GM18505 (cell line): ENCODE results near the gene SOX3.

Experiments
- ATAC-seq: cut with Tn5 transposase; IDR thresholded peaks from one replicate; pipeline ENCODE4 v1.9.1; 2021; ENCODE audit not compliant: unreplicated experiment
- POLR2A ChIP-seq: IDR thresholded peaks from 4 replicates; pipeline ENCODE4 v1.6.1; 2011; ENCODE audit warnings: borderline replicate concordance; ENCODE audit not compliant: insufficient read depth, insufficient read length; ENCODE audit errors: extremely low read depth

Gene SOX3

GRCh38 chrX:140505421-140506337 is 810 bp upstream of the SOX3 start:
- no peak for ATAC-seq
- no peak for TF ChIP-seq POLR2A

- no peak for TF ChIP-seq POLR2A
- no peak for ATAC-seq
Observed at GRCh38 chrX:140503714-140504351, 1.0 kb downstream of the SOX3 start.

- no peak for ATAC-seq
- no peak for TF ChIP-seq POLR2A
Observed at GRCh38 chrX:140503238-140503601, 1.6 kb downstream of the SOX3 start.

GRCh38 chrX:140502491-140503237 is 2.2 kb downstream of the SOX3 start:
- TF ChIP-seq POLR2A: no peak
- no peak for ATAC-seq

DNA sequence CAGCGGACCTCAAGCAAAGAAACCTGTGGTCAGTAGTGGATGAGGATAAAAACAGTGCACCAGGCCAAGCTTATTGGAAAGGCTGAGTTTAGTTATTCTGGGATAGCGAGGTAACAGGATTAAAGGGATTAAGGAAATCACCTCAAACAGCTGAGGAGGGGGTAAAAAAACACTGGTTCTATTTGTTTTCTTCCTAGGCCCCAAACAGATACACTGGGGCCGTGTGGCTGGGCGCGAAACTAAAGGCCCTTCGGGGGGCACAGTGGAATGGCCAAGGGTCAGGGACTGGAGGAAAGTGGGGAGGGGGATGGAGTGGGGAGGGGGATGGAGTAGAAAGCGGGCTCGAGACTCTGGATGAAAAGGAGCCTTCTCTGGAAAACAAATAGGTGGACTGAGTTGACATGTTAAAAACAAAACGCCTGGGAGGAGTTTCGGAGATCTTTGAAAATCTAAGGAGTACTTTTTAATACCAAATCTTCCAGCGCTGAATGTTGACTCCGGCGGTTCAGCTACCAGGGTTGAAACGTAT is 2.9 kb downstream of the SOX3 start:
- TF ChIP-seq POLR2A: no peak
- ATAC-seq: no peak

DNA sequence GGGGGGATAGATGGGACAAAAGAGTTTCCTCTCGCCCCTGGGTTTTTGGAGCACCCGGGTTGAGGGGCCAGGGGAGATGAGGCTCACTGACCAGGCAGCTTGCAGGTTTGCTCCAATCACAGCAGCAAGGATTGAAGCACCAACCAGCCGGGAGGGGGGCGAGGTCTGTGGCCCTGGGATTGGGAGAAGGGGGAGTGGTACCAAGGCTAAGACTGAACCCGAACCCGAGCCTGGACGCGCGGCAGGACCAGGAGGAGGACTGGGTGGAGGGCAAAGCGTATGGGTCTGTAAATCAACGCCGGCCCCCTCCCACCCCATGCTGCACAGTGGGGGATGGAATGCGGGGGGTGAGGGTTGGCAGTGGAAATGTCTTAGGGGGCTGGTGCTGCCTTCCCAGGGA is 3.5 kb downstream of the SOX3 start:
- no peak for ATAC-seq
- TF ChIP-seq POLR2A: no peak

GRCh38 chrX:140500441-140500840 is 4.4 kb downstream of the SOX3 start:
- no peak for TF ChIP-seq POLR2A
- ATAC-seq: no peak

DNA sequence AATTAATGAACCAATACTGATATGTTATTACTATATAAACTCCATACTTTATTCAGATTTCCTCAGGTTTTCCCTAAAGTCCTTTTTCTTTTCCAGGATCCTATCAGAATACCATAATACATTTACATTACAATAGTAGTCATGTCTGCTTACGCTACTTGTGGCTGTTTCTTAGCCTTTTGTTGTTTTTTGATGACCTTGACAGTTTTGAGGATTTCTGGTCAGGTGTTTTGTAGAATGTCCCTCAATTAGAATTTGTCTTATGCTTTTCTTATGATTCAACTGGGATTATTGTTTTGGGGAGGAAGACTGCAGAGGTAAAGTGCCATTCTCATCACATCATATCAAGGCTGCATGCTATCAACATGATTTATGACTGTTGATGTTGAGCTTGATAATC is 9.1 kb downstream of the SOX3 start:
- ATAC-seq: no peak
- no peak for TF ChIP-seq POLR2A

GRCh38 chrX:140492066-140492994 is 12.5 kb downstream of the SOX3 start:
- ATAC-seq: no peak

DNA sequence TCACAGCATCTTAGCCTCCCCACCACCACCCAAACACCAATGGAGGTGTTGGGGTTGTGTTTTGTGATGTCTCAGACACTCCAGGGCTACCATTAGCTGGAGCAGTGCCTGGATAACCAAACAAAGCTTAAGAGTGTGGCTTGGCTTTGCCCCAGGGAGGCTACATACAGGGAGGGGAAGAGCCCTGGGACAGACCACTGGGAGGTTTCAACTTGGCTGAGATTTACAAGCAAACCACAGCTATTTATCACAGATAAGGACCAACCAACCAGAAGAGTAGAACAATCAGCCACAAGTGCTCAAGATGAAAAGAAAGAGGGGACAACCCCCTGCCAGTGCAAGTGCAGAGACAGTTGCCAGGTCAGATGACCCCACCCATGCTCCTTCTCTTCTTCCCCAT is 24.1 kb downstream of the SOX3 start:
- no peak for TF ChIP-seq POLR2A
- no peak for ATAC-seq

More at GRCh38 chrX:140492066-140492994, 12.5 kb downstream of the SOX3 start:
- TF ChIP-seq POLR2A: no peak

DNA sequence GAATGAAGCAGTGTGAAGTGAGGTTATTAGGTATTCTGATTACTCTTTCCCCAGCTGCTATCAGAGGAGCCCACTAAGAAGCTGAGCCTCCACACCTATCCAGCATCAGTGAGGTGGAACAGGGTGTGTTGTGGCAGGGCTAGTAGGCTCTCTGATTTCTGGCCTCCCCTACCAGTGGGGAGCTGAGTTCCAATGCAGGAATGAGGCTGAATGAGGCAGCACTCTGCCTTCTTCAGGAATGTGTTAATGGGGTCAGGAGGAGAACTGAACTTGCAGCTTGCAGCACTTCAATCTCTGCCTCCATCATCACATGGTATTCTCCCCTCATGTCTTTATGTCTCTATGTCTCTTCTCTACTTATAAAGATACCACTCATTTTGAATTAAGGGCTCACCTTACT is 26.9 kb downstream of the SOX3 start:
- no peak for ATAC-seq
- no peak for TF ChIP-seq POLR2A

DNA sequence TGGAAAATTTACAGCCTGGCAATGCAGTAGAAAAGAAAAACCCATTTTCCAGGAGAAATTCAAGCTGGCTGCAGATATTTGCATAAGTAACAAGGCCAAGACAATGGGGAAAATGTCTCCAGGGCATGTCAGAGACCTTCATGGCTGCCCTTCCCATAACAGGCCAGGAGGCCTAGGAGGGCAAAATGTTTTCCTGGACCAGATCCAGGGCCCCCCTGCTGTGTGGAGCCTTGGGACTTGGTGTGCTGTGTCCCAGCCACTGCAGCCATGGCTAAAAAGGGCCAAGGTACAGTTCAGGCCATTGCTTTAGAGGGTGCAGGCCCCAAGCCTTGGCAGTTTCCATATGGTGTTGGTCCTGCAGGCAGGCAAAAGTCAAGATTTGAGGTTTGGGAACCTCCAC is 29.8 kb downstream of the SOX3 start:
- ATAC-seq: no peak
- TF ChIP-seq POLR2A: no peak

DNA sequence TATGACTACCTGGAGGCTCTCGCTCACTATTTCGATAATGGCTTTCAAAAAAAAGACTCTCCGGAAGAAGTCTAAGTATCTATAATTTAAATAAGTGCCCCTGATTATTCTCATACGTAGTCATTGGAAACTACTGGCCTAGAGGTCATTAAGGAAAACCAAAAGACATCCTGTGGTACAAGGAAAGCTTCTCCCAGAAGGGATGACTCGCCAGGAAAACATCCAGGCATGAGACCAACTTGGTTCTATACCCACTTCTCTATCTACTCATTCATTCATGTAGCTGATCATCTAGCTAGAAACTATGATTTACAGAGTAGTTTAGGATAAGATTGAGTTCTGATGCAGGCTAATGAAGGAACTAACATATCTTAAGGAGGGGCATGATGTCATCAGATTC is 37.7 kb downstream of the SOX3 start:
- no peak for TF ChIP-seq POLR2A
- no peak for ATAC-seq
